ENCODE data around the gene WASF1. TPM values are rescaled to one million over a fixed set of nuclear protein-coding genes. Genes with fewer than 3 reads are reported as not detected.

Gene WASF1
- total RNA-seq, 1 donor from 2014 or later: 26.2 TPM

DNA sequence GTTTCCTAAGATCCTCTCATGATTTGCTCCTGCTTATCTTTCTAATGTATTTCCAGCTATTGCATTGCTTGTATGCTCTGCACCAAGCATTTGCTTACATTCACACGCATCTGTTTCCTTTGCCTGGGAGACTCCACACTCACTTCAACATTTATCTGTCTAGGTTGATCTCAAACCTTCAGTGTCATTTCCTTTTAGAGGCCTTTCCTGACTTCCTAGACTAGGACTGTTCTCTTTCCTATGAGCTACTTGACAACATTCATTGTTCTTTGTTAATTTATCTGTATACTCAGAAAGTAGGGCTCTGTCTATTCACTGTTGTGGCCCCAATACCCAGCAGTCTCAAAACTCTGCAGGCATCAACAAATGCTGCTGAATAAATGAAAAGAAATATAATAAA lies 84.4 kb downstream of the WASF1 start:
- H3K27me3 Mint-ChIP-seq (ENCODE audit: unreplicated experiment): no peaks in the 10 kb centered on the region
- H3K4me3 Mint-ChIP-seq (ENCODE audit: unreplicated experiment): no peak overlapping the region
- H3K36me3 Mint-ChIP-seq (ENCODE audit: unreplicated experiment): peaks cover 6% of the 10 kb centered on the region
- no peak for DNase-seq (ENCODE audit: extremely low spot score, unreplicated experiment)
- H3K9me3 Mint-ChIP-seq (ENCODE audit: unreplicated experiment): no peaks in the 10 kb centered on the region
- peaks cover 22% of the 10 kb centered on the region for H3K4me1 Mint-ChIP-seq (ENCODE audit: unreplicated experiment)
- no peak overlapping the region for H3K27ac Mint-ChIP-seq (ENCODE audit: unreplicated experiment)
- TF ChIP-seq, protein P1, sequence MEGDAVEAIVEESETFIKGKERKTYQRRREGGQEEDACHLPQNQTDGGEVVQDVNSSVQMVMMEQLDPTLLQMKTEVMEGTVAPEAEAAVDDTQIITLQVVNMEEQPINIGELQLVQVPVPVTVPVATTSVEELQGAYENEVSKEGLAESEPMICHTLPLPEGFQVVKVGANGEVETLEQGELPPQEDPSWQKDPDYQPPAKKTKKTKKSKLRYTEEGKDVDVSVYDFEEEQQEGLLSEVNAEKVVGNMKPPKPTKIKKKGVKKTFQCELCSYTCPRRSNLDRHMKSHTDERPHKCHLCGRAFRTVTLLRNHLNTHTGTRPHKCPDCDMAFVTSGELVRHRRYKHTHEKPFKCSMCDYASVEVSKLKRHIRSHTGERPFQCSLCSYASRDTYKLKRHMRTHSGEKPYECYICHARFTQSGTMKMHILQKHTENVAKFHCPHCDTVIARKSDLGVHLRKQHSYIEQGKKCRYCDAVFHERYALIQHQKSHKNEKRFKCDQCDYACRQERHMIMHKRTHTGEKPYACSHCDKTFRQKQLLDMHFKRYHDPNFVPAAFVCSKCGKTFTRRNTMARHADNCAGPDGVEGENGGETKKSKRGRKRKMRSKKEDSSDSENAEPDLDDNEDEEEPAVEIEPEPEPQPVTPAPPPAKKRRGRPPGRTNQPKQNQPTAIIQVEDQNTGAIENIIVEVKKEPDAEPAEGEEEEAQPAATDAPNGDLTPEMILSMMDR (IDR thresholded peaks at IDR 0.05): no peak

DNA sequence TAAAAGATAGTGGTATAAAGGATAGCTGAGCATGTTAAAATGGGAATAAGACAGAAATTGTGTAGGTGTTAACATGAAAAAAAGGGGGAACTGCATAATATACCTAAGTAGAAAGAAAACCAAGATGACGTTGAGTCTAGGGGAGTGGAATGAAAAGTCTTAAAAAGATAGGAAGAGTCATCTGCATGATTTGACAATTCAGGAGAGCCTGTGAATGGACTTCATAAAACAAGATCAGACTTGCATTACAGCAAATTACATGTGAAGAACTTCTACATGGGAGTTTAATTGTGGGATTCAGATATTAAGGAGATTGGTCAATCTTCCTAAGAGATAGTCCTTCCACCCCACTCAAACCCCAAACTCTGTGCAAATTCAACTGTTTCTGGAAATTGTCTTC lies 85.5 kb downstream of the WASF1 start:
- H3K27me3 Mint-ChIP-seq (ENCODE audit: unreplicated experiment): no peaks in the 10 kb centered on the region
- no peak for DNase-seq (ENCODE audit: extremely low spot score, unreplicated experiment)
- peaks cover 4% of the 10 kb centered on the region for H3K36me3 Mint-ChIP-seq (ENCODE audit: unreplicated experiment)
- peaks cover 22% of the 10 kb centered on the region for H3K4me1 Mint-ChIP-seq (ENCODE audit: unreplicated experiment)
- TF ChIP-seq, protein P1 (IDR thresholded peaks at IDR 0.05): no peak
- peaks cover 3% of the 10 kb centered on the region for H3K9me3 Mint-ChIP-seq (ENCODE audit: unreplicated experiment)
- no peak overlapping the region for H3K27ac Mint-ChIP-seq (ENCODE audit: unreplicated experiment)
- no peak overlapping the region for H3K4me3 Mint-ChIP-seq (ENCODE audit: unreplicated experiment)

DNA sequence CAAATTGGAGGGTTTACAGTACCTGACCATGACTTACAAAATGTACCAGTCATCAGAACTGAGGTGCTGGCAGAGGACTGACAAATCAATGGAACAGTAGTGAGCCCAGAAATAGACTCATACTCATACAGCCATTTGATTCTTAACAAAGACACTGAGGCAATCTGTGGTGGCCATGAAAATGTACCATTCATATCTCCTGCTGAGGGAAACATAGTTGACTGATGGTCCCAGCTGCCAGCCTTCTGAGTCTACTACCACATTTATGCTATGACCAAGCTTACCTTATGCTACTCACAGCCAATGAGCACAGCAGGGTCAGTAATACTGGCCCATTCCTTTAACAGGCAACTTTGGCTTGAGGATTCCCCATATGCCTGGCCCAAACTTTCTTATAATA lies 88.6 kb downstream of the WASF1 start:
- Mint-ChIP-seq H3K27me3 (ENCODE audit: unreplicated experiment) (no peaks in the 10 kb centered on the region), H3K4me3 (ENCODE audit: unreplicated experiment) (no peak overlapping the region), H3K36me3 (ENCODE audit: unreplicated experiment) (peaks cover 4% of the 10 kb centered on the region), H3K27ac (ENCODE audit: unreplicated experiment) (no peak overlapping the region), H3K9me3 (ENCODE audit: unreplicated experiment) (peaks cover 3% of the 10 kb centered on the region), H3K4me1 (ENCODE audit: unreplicated experiment) (peaks cover 3% of the 10 kb centered on the region)
- TF ChIP-seq, protein P1 (IDR thresholded peaks at IDR 0.05): no peak
- no peak for DNase-seq (ENCODE audit: extremely low spot score, unreplicated experiment)

GRCh38 chr6:110089323-110089722 lies 90.1 kb downstream of the WASF1 start:
- Mint-ChIP-seq H3K4me3 (ENCODE audit: unreplicated experiment) (no peak overlapping the region), H3K9me3 (ENCODE audit: unreplicated experiment) (peaks cover 3% of the 10 kb centered on the region), H3K27ac (ENCODE audit: unreplicated experiment) (no peak overlapping the region), H3K4me1 (ENCODE audit: unreplicated experiment) (peaks cover 1% of the 10 kb centered on the region), H3K36me3 (ENCODE audit: unreplicated experiment) (peaks cover 4% of the 10 kb centered on the region), H3K27me3 (ENCODE audit: unreplicated experiment) (no peaks in the 10 kb centered on the region)
- TF ChIP-seq, protein P1 (IDR thresholded peaks at IDR 0.05): no peak
- no peak for DNase-seq (ENCODE audit: extremely low spot score, unreplicated experiment)

- peaks cover 3% of the 10 kb centered on the region for H3K9me3 Mint-ChIP-seq (ENCODE audit: unreplicated experiment)
- TF ChIP-seq, protein P1 (IDR thresholded peaks at IDR 0.05): no peak
- no peak for DNase-seq (ENCODE audit: extremely low spot score, unreplicated experiment)
- peaks cover 2% of the 10 kb centered on the region for H3K36me3 Mint-ChIP-seq (ENCODE audit: unreplicated experiment)
- peaks cover 1% of the 10 kb centered on the region for H3K4me1 Mint-ChIP-seq (ENCODE audit: unreplicated experiment)
- H3K4me3 Mint-ChIP-seq (ENCODE audit: unreplicated experiment): no peak overlapping the region
- no peak overlapping the region for H3K27ac Mint-ChIP-seq (ENCODE audit: unreplicated experiment)
- H3K27me3 Mint-ChIP-seq (ENCODE audit: unreplicated experiment): no peaks in the 10 kb centered on the region
Measured at GRCh38 chr6:110085285-110085684, 94.2 kb downstream of the WASF1 start.
